Right lobe of liver (tissue), 4 donors: ENCODE results near the gene RRAGD.

Experiments used
- CTCF ChIP-seq, 4 donors: fragments of 200-600 bp in 3 of 4; fragments of 450-650 bp in 1 of 4; IDR thresholded peaks; one replicate each; pipeline versions ENCODE4 v1.5.1 to v1.8.0; 2016 to 2022; ENCODE audit warnings: antibody characterized with exemption in 4 of 4, mild to moderate bottlenecking in 2 of 4
- POLR2A ChIP-seq: fragments of 450-650 bp; IDR thresholded peaks from one replicate; pipeline ENCODE4 v1.6.1; 2017; ENCODE audit warnings: antibody characterized with exemption, mild to moderate bottlenecking
- donor health status: DM: no; HTN: no; CAD: no.
- donor health status: DM: no; HTN: no; CAD: no.
- donor health status: DM: no; HTN: yes; CAD: no.

GRCh38 chr6:89406141-89406540, 5.9 kb downstream of the RRAGD start:
- TF ChIP-seq POLR2A = no peak
- no peak for TF ChIP-seq CTCF (IDR thresholded peaks at IDR 0.05)
